Measurements from ENCODE around the gene ARHGAP6. TPM values are rescaled to one million over a fixed set of nuclear protein-coding genes. Genes with fewer than 3 reads are reported as not detected.

Gene ARHGAP6
- polyA plus RNA-seq, 3 donors: 0.31 to 1.1 (median 0.40) TPM

- intact Hi-C loops (cut with micrococcal nuclease): no loop called here
Observed at GRCh38 chrX:11484290-11484689, 181.4 kb downstream of the ARHGAP6 start.

DNA sequence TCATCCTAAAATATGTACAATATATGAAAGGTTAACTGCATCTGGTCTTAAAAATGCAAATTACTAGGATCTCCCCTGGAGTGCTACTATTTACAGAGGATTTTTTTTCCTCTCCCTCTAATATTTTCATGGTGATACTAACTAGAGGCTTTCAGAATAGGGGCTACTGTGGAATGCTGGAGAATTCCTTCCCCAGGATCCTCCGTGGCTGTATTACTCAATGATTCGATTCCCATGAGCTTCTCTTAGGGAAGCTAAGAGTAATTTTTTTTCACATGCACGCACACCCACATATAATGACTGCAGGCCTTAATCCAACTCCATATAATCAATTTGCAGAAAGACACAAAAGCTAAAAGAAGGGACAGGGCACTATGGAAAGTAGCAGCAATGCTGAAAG, 184.7 kb downstream of the ARHGAP6 start:
- Histone ChIP-seq H3K27me3 (ENCODE audit: control insufficient read depth in 2 of 2, insufficient read depth in 2 of 2, low read length in 2 of 2) (no peaks in the 10 kb centered on the region), H3K9me3 (replicated peaks in 1 of 2; ENCODE audit: control insufficient read depth in 1 of 2, insufficient read depth in 1 of 2, low read length in 2 of 2) (no peaks in the 10 kb centered on the region), H3K4me1 (ENCODE audit: control insufficient read depth in 1 of 2, insufficient read depth in 2 of 2, low read length in 2 of 2) (no peaks in the 10 kb centered on the region), H3K36me3 (replicated peaks in 1 of 2; ENCODE audit: control insufficient read depth in 1 of 2, insufficient read depth in 2 of 2, low read length in 2 of 2) (no peaks in the 10 kb centered on the region), H2AFZ (ENCODE audit: insufficient read depth, low read depth, low read length, poor library complexity, severe bottlenecking) (no peak overlapping the region), H3K79me2 (ENCODE audit: insufficient read depth, low read length) (no peaks in the 10 kb centered on the region), H4K20me1 (ENCODE audit: insufficient read depth, low read length) (no peaks in the 10 kb centered on the region), H3K4me3 (replicated peaks in 1 of 3; ENCODE audit: low read depth in 2 of 3, low read length in 3 of 3) (no peak overlapping the region), H3K27ac (ENCODE audit: low read depth in 1 of 2, low read length in 2 of 2) (no peak overlapping the region), H3K4me2 (replicated peaks; ENCODE audit: extremely low read depth, low read length, poor library complexity, severe bottlenecking) (no peak overlapping the region), H3K9ac (ENCODE audit: insufficient read depth, low read length, poor library complexity, severe bottlenecking) (no peak overlapping the region)
- TF ChIP-seq CTCF (IDR thresholded peaks at IDR 0.05): no peak
- Mint-ChIP-seq H3K9me3 (peaks cover 0 to 5% (median 1%) of the 10 kb centered on the region in 7 donors), H3K27ac (no peak overlapping the region), H3K36me3 (no peaks in the 10 kb centered on the region), H3K27me3 (ENCODE audit: low read depth in 3 of 3) (peaks cover 0 to 6% (median 0%) of the 10 kb centered on the region in 3 donors), H3K4me3 (no peak overlapping the region), H3K4me1 (no peaks in the 10 kb centered on the region)
- no CpG with 5 or more reads among the region's 3 CpGs for WGBS (ENCODE audit: insufficient coverage)
- DNase-seq: no peak
- intact Hi-C loops (cut with micrococcal nuclease): no loop called here

More at GRCh38 chrX:11484290-11484689, 181.4 kb downstream of the ARHGAP6 start:
- H3K79me2 ChIP-seq (ENCODE audit: insufficient read depth, low read length): no peaks in the 10 kb centered on the region
- Mint-ChIP-seq H3K9me3 (peaks cover 0 to 5% (median 1%) of the 10 kb centered on the region in 7 donors), H3K4me3 (no peak overlapping the region), H3K27ac (peak overlapping the region in 2 of 7 donors; percentile 12 to 55), H3K27me3 (ENCODE audit: low read depth in 3 of 3) (peaks cover 0 to 7% (median 0%) of the 10 kb centered on the region in 3 donors), H3K4me1 (no peaks in the 10 kb centered on the region), H3K36me3 (no peaks in the 10 kb centered on the region)
- no peak overlapping the region for H3K9ac ChIP-seq (ENCODE audit: insufficient read depth, low read length, poor library complexity, severe bottlenecking)
- 0% methylated on average over 1 of the region's 1 CpG for WGBS (ENCODE audit: insufficient coverage)
- H3K4me1 ChIP-seq (ENCODE audit: control insufficient read depth in 1 of 2, insufficient read depth in 2 of 2, low read length in 2 of 2): no peaks in the 10 kb centered on the region
- TF ChIP-seq CTCF (IDR thresholded peaks at IDR 0.05): no peak
- no peak overlapping the region for H3K4me3 ChIP-seq (replicated peaks in 1 of 3; ENCODE audit: low read depth in 2 of 3, low read length in 3 of 3)
- no peak overlapping the region for H3K27ac ChIP-seq (ENCODE audit: low read depth in 1 of 2, low read length in 2 of 2)
- H3K36me3 ChIP-seq (replicated peaks in 1 of 2; ENCODE audit: control insufficient read depth in 1 of 2, insufficient read depth in 2 of 2, low read length in 2 of 2): no peaks in the 10 kb centered on the region
- H2AFZ ChIP-seq (ENCODE audit: insufficient read depth, low read depth, low read length, poor library complexity, severe bottlenecking): no peak overlapping the region
- H3K9me3 ChIP-seq (replicated peaks in 1 of 2; ENCODE audit: control insufficient read depth in 1 of 2, insufficient read depth in 1 of 2, low read length in 2 of 2): no peaks in the 10 kb centered on the region
- H4K20me1 ChIP-seq (ENCODE audit: insufficient read depth, low read length): no peaks in the 10 kb centered on the region
- no peaks in the 10 kb centered on the region for H3K27me3 ChIP-seq (ENCODE audit: control insufficient read depth in 2 of 2, insufficient read depth in 2 of 2, low read length in 2 of 2)
- no peak overlapping the region for H3K4me2 ChIP-seq (replicated peaks; ENCODE audit: extremely low read depth, low read length, poor library complexity, severe bottlenecking)
- no peak for DNase-seq
